Choroid plexus epithelial cell (primary cell): Measurements from ENCODE around the gene MGARP.

ENCODE experiments used
- DNase-seq: peaks from one replicate; pipeline ENCODE4 v3.0.0-alpha.2; 2010; ENCODE audit warnings: low read depth
- H3K4me3 ChIP-seq: 2 replicates; pipeline ENCODE4 v1.5.1; 2011; ENCODE audit warnings: low read depth, mild to moderate bottlenecking, control low read depth, low read length, moderate library complexity
- CTCF ChIP-seq: conservative IDR thresholded peaks from 2 replicates; pipeline ENCODE4 v1.5.1; 2011; ENCODE audit warnings: low read depth, mild to moderate bottlenecking, control low read depth, inconsistent platforms, low read length, moderate library complexity

The MGARP gene

GRCh38 chr4:139286186-139286698, 6.2 kb upstream of the MGARP start:
- no peak overlapping the region for H3K4me3 ChIP-seq
- no peak for DNase-seq
- TF ChIP-seq CTCF: no peak

- no peak overlapping the region for H3K4me3 ChIP-seq
- peak; percentile 35 for DNase-seq
- TF ChIP-seq CTCF: no peak
Measured at GRCh38 chr4:139282721-139283075, 2.7 kb upstream of the MGARP start.

GRCh38 chr4:139282065-139282720, 2.2 kb upstream of the MGARP start:
- H3K4me3 ChIP-seq: no peak overlapping the region
- no peak for TF ChIP-seq CTCF
- DNase-seq: peak; percentile 40

GRCh38 chr4:139278912-139279759, 889 bp downstream of the MGARP start:
- DNase-seq: peak; percentile 33
- peak overlapping the region; percentile 66 for H3K4me3 ChIP-seq
- TF ChIP-seq CTCF: no peak

GRCh38 chr4:139278485-139278884, 1.5 kb downstream of the MGARP start:
- peak overlapping the region; percentile 66 for H3K4me3 ChIP-seq
- peak; percentile 37 for DNase-seq
- no peak for TF ChIP-seq CTCF

GRCh38 chr4:139275281-139275735, 4.7 kb downstream of the MGARP start:
- DNase-seq: no peak
- TF ChIP-seq CTCF: no peak
- H3K4me3 ChIP-seq: no peak overlapping the region
